HEK293T (cell line): ENCODE results near the gene SLC25A26.
A peak's percentile ranks its signal among the peaks of the same experiment; 100 is the strongest.

Experiments
- CTCF ChIA-PET: fragments of 350-600 bp; formaldehyde crosslinking; extraction: SDS; loops from one replicate; lab custom pipeline; 2021; ENCODE audit warnings: antibody characterized with exemption, inconsistent platforms; lab: Yijun Ruan, JAX
- POLR2A ChIA-PET: fragments of 350-600 bp; formaldehyde crosslinking; extraction: SDS; loops from one replicate; lab custom pipeline; 2020; ENCODE audit warnings: antibody characterized with exemption, inconsistent platforms; lab: Yijun Ruan, JAX
- DNase-seq: peaks from one replicate; pipeline ENCODE4 v3.0.0; 2012; ENCODE audit warnings: mixed read lengths; ENCODE audit errors: extremely low spot score
- ARNT ChIP-seq: fragments of 450-650 bp; IDR thresholded peaks from 2 replicates; pipeline ENCODE4 v1.6.1; 2017; ENCODE audit warnings: mild to moderate bottlenecking
- BHLHE40 ChIP-seq: fragments of 450-650 bp; IDR thresholded peaks from 2 replicates; pipeline ENCODE4 v1.6.1; 2016; ENCODE audit warnings: mild to moderate bottlenecking, moderate library complexity, borderline replicate concordance
- CTBP1 ChIP-seq: fragments of 450-650 bp; IDR thresholded peaks from 2 replicates; pipeline ENCODE4 v1.6.1; 2016; ENCODE audit warnings: borderline replicate concordance
- ELF4 ChIP-seq: fragments of 450-650 bp; IDR thresholded peaks from 2 replicates; pipeline ENCODE4 v1.6.1; 2017; ENCODE audit warnings: antibody characterized with exemption
- FOXA1 ChIP-seq: fragments of 450-650 bp; IDR thresholded peaks from 2 replicates; pipeline ENCODE4 v1.6.1; 2016; ENCODE audit warnings: mild to moderate bottlenecking
- FOXK2 ChIP-seq: fragments of 450-650 bp; IDR thresholded peaks from 2 replicates; pipeline ENCODE4 v1.6.1; 2016; ENCODE audit warnings: mild to moderate bottlenecking
- FOXM1 ChIP-seq: fragments of 450-650 bp; IDR thresholded peaks from 2 replicates; pipeline ENCODE4 v1.6.1; 2017; ENCODE audit warnings: mild to moderate bottlenecking, borderline replicate concordance
- HDGF ChIP-seq: fragments of 450-650 bp; IDR thresholded peaks from 2 replicates; pipeline ENCODE4 v1.6.1; 2017; ENCODE audit warnings: antibody characterized with exemption, borderline replicate concordance
- L3MBTL2 ChIP-seq: fragments of 450-650 bp; conservative IDR thresholded peaks from 2 replicates; pipeline ENCODE4 v1.6.1; 2016; ENCODE audit warnings: mild to moderate bottlenecking
- LEF1 ChIP-seq: fragments of 450-650 bp; IDR thresholded peaks from 2 replicates; pipeline ENCODE4 v1.6.1; 2017; ENCODE audit warnings: mild to moderate bottlenecking, borderline replicate concordance
- NFRKB ChIP-seq: fragments of 450-650 bp; IDR thresholded peaks from 2 replicates; pipeline ENCODE4 v1.6.1; 2016; ENCODE audit warnings: mild to moderate bottlenecking, moderate library complexity
- SP1 ChIP-seq: fragments of 450-650 bp; IDR thresholded peaks from 2 replicates; pipeline ENCODE4 v1.6.1; 2017
- SUZ12 ChIP-seq: fragments of 450-650 bp; IDR thresholded peaks from 2 replicates; pipeline ENCODE4 v1.6.1; 2016; ENCODE audit warnings: mild to moderate bottlenecking
- TARDBP ChIP-seq: fragments of 450-650 bp; IDR thresholded peaks from 2 replicates; pipeline ENCODE4 v1.6.1; 2016
- ZNF384 ChIP-seq: fragments of 450-650 bp; IDR thresholded peaks from 2 replicates; pipeline ENCODE4 v1.6.1; 2016
- TF ChIP-seq, protein P1 (sequence below): fragments of 450-650 bp; IDR thresholded peaks from 2 replicates; pipeline ENCODE4 v1.6.1; 2016

SLC25A26 gene

DNA sequence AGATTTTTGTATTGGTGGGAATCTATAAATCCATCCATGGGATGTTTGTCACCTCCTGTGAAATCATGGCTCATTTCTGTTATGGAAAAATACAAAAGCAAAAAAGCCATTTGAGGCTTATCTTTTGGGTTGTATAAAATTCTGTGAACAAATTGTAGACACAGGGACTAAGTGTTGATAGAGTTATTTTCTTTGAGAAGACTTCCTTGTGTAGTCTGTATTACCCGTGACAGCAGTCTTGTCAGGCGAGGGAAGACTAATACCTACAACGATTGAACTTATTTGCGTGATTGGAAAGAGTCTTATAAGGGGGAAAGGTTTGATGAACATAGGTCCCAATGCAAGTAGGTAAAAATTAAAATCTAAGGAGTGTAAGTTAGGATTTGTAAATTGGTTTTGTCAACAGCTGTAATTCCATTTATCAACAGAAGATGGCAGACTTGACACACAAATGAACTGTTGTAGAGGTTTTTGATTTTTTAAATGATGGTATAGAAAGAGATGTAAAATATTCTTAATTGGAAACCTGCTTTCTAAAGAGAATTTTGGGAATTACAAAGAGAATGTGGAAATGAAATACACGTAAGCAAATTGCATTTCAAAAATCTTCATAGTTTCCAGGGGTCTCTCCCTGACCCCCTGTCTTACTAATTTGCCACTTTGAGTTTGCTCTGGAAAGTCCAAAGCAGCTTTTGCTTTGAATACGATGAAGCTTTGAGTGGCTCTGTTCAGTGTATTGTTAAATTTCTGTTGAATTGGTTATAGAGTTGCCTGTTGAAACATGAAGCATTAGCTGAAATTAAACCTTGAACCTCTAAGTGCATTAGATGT, 33.2 kb downstream of the SLC25A26 start:
- peak; percentile 14 for DNase-seq
- CTCF ChIA-PET = interaction anchor here (0.6 to 2.7 kb wide), 7 partner anchors 9 to 293 kb away, joined by 3 to 9 read pairs (median 5); no protein-coding TSS in a partner anchor
- POLR2A ChIA-PET = no interaction called here
- TF ChIP-seq CTBP1 = no peak
- TF ChIP-seq ELF4 = no peak
- TF ChIP-seq SP1 = no peak

DNA sequence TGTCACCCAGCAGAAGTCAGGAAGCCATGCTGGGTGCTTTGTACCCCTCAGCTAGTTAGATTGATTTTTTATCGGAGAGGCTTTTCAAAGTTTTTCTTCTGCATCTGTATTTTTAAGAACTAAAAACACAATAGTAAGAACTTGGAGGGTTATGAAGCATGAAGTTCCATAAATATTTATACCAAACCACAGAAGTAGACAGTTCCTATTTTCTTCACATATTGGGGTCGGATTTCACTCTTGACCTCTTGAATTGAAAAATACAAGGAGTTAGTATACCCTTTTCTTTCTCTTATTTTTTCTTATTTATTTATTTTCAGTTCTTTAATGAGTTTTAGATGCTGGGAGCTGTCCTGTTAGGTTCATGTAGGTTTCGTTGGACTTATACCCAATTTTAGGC, 35.1 kb downstream of the SLC25A26 start:
- POLR2A ChIA-PET = no interaction called here
- CTCF ChIA-PET = no interaction called here
- TF ChIP-seq SUZ12 = no peak
- TF ChIP-seq ARNT = no peak
- TF ChIP-seq, protein P1, sequence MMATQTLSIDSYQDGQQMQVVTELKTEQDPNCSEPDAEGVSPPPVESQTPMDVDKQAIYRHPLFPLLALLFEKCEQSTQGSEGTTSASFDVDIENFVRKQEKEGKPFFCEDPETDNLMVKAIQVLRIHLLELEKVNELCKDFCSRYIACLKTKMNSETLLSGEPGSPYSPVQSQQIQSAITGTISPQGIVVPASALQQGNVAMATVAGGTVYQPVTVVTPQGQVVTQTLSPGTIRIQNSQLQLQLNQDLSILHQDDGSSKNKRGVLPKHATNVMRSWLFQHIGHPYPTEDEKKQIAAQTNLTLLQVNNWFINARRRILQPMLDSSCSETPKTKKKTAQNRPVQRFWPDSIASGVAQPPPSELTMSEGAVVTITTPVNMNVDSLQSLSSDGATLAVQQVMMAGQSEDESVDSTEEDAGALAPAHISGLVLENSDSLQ = no peak
- TF ChIP-seq NFRKB = no peak
- TF ChIP-seq FOXM1 = no peak
- no peak for TF ChIP-seq FOXK2
- DNase-seq = no peak

DNA sequence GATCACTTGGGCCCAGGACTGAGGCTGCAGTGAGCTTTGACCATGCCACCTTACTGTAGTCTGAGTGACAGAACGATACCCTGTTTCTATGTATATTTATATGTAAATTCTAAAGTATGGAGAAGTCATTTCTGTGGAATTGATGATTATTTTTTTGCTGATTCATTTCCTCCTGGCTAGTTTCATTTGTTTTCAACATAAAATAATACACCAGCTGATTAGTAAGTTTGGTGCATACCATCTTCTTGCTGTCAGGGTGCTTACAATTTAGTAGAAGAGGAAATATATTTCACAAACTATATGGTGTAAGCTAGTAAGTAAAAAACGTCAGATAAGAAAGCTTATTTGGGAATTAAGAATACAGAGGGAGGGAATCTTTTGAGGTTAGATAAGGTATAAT, 36.0 kb downstream of the SLC25A26 start:
- POLR2A ChIA-PET = no interaction called here
- CTCF ChIA-PET = no interaction called here
- no peak for DNase-seq
- TF ChIP-seq L3MBTL2 (no peak), ELF4 (no peak), FOXA1 (no peak), SP1 (no peak), FOXM1 (no peak), LEF1 (no peak), TARDBP (no peak), BHLHE40 (no peak), SUZ12 (no peak), ARNT (no peak), CTBP1 (no peak), HDGF (no peak), NFRKB (no peak), FOXK2 (no peak), ZNF384 (no peak)
- TF ChIP-seq, protein P1 = no peak

DNA sequence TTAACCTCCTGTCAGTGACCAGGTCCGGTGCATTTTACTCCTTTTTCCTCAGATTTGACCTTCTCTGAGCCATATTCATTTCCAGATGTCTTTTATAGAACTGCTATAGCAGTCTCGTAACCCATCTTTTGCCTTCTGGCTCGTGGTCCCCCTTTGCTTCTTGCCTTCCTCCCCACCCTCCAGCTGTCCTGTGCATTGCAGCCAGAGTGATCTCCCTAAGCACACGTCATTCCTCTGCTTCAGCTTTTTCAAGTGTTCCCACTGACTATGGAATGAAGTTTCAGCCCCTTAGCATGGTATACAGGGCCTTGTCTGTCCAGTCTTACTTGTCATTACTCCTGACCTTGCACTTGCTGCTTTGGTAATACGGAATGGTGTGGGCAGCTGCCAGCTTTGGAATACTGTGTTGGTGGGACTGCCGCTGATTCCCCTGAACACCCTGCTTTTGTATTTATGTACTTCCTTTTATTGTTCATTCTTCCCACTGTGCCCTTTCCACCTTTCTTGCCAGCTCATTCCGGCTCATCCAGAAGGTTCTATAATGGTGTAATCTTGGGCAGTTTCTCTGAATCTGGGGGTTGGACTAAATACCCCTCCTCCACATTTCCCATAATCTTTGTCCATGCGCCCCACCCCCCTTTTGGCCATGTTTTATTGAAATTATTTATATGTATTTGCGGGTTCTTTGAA, 38.9 kb downstream of the SLC25A26 start:
- ChIA-PET POLR2A (no interaction called here), CTCF (no interaction called here)
- no peak for DNase-seq
- TF ChIP-seq ARNT (no peak), LEF1 (no peak), HDGF (no peak), SUZ12 (no peak), FOXM1 (no peak)
- TF ChIP-seq, protein P1 = no peak

DNA sequence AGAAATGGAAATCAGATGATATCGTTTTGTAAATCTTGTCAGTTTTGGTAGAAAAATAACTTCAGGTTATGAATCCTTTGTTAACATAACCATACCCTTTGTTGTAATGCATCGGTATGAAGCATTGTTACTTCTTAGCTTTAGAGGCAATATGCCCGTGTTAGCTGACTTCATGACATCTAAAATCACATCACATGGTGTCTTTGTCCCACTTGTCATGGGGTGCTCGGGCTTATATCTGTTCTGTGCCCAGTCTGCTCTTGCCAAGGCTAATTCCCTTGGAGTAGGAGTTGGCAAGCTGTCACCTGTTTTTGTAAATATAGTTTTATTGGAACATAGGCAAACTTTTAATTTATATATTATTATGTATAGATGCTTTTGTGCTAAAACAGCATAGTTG, 39.6 kb downstream of the SLC25A26 start:
- DNase-seq = no peak
- TF ChIP-seq NFRKB (no peak), ZNF384 (no peak), L3MBTL2 (no peak)
- POLR2A ChIA-PET = no interaction called here
- CTCF ChIA-PET = no interaction called here

DNA sequence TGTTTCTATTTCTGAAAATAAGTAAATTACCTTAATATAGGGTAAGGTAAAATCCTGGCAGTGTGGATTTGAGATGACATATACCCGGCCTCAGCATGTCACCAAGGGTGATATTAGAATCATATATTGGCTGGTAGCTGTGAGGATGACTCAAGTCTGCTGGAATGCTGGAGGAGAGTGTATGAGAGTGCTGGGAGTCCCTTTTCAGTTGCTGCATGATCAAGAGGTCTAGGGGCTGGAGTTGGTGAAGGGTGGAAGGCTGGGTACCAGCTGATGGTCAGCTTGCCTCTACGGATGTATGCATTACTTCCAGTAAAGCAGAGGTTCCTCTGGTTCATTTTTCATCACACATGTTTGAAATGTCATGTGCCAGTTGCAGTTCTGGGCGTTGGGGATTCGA, 40.6 kb downstream of the SLC25A26 start:
- TF ChIP-seq SUZ12 (no peak), FOXK2 (no peak), HDGF (no peak), FOXM1 (no peak), NFRKB (no peak), ELF4 (no peak), LEF1 (no peak), CTBP1 (no peak), ARNT (no peak), FOXA1 (no peak), TARDBP (no peak)
- TF ChIP-seq, protein P1 = no peak
- ChIA-PET POLR2A (no interaction called here), CTCF (no interaction called here)
- no peak for DNase-seq
